ENCODE measurements around the gene EHHADH. TPM values are rescaled to one million over a fixed set of nuclear protein-coding genes. Genes with fewer than 3 reads are reported as not detected.

The EHHADH gene
- total RNA-seq: 4.7 and 6.3 TPM in 2 replicates

DNA sequence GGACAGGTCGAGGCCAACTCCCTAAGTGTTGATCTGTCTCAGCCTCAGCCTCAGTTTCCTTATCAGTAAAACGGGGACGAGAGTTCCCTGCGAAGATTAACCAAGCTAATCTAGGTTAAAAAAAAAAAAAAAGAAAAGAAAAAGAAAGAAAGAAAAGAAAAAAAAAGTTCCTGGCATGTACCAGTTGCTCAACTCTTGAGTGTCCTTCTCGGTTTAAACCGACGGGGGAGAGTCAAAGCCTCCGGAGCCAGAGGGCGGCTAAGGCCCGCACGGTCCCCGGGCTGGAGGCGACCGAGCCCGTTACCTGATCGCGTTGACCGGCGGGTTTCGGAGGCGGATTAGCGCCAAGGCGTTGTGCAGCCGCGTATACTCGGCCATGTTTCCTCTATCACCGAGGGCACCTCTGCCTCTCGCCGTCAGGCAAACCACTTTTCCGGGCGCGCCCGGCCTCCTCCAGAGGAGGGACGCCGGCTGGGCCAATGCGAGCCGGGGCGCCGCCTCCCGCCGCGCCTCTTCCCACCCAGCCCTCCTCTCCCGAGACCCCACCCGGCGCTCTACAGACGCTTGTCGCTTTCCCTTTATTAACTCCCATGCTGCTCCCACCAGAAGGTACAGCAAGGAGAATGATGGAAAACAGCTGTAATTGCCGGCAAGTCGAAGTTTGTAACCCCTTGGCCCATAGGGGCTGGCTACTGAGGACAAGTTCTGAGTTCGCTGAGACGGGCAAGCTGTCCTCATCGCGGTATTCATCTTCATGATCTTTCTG lies at the start of gene EHHADH:
Gene EHHADH (minus strand): TSS at position 405 of the 766 bp plus-strand sequence. CDS start 27 bp downstream, at position 378.

DNA sequence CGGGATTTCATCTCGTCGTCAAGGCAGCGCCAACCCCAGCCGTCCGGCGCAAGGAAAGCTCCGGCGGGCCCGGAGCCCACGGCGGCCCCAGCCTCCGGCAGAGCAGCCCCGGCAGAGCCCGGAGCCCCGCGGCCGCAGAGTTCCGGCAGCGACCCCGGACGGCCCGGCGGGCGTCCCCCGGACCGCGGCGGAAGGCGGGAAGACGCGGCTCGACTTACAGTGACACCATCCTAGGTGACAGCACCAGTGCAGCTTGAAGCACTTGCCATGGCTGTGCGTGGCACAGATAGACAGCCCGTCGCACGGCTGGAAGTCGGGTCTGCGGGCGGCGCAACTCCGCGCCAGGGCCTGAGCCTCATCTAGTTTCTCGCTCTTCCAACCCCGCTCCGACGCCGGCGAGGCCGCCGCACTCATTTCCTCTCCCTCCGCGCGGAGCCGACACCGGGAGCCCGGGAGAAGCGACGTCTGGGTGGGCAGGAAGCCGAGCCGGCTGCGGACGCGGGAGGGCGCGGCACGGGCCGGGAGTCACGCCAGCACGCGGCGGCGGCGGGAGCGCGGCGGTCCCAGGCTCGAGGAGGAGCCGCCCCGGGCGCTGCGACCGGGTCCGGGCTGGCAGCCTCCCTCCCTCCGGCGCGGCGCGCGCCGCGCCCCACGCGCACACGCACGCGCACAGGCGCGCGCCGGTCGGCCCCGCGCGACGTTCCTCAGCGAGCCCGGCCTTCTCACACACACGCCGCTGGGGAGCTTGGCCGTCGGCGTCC lies 101.3 kb downstream of the EHHADH start, which contains the start of gene C3orf70:
Gene C3orf70 (minus strand): TSS at position 651 of the 761 bp plus-strand sequence. CDS start 237 bp downstream, at position 414.

Other genes with a start within 250 kb of the EHHADH start
- gene C3orf70, start 101.0 kb downstream of the EHHADH start, total RNA-seq: 0.34 and 4.3 TPM in 2 replicates
- gene MAP3K13, start 109.1 kb upstream of the EHHADH start, total RNA-seq: 10.4 and 21.4 TPM in 2 replicates
- 10.6 and 12.8 TPM in 2 replicates for gene TMEM41A, start 245.0 kb upstream of the EHHADH start, total RNA-seq

Measured in pericardium fibroblast (primary cell).